Omental fat pad (tissue), 4 donors: Measurements from ENCODE around the gene PLXDC2. TPM values are rescaled to one million over a fixed set of nuclear protein-coding genes. Genes with fewer than 3 reads are reported as not detected.

Source experiments
- ATAC-seq: fragments of 150-250 bp; one replicate; pipeline ENCODE4 v1.9.1; 2016; ENCODE audit warnings: mild to moderate bottlenecking, moderate library complexity; ENCODE audit not compliant: low FRiP score
- DNase-seq: peaks from one replicate; pipeline ENCODE4 v3.0.0-alpha.2; 2019; ENCODE audit warnings: low spot score
- total RNA-seq, 4 donors: library from RNA; depleted of rRNA; stranded (reverse); fragments of >200 nt; gene quantifications; one replicate each; pipeline ENCODE4 v1.1.0, GENCODE V29; 2016
- TF ChIP-seq, protein P1 (sequence below), 3 donors: fragments of 450-650 bp; IDR thresholded peaks; one replicate each; pipeline ENCODE4 v1.5.1; 2016 to 2017; ENCODE audit warnings: antibody characterized with exemption in 3 of 3, mild to moderate bottlenecking in 3 of 3, moderate library complexity in 2 of 3

The PLXDC2 gene
- total RNA-seq, 4 donors from 2014 or later, result 54.0 to 79.9 (median 65.9) TPM

DNA sequence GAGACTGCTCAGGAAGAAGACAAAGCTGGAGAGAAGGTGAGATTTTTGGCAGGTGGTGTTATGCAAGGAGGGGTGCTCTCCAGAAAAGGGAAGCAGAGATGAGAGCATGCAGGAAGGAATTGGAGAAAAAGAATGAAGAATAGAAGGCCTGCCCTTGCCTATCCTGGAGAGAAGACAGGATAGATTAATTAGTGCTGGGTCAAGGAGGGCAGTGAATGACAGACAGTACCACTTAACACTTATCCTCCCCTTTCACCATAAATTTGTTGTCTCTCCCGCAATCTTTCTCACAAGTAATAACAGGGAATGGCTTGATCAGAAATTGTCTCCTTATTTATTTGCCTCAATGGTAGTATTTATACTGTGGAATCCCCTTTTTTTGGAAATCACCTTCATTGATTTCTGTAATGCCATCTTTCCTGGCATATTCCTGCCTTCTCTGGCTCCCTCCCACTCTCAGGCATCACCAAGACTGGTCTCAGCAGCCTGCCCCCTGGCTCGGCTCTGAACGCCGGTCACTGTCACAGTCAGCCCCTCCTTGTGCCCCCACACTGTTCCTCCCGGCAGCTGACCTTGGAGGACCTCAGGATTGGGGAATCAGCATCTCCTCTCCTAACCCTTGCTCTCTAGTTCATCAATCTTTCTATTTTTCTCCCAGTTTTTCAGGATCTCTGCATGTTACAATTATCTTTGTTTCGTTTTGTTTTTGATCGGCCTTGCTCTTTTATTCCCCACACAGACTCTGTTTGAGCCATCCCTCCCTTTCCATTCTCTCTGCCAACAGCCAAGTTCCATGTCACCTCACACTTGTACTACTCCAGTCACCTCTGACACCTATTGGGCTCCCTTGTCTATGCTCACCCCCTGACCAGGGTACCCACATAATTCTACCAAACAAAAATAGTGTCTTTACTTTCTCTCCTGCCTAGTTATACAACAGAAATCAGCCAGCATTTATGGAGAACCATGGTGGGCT, 294.2 kb downstream of the PLXDC2 start:
- ATAC-seq (no peak), DNase-seq (no peak)
- TF ChIP-seq, protein P1, sequence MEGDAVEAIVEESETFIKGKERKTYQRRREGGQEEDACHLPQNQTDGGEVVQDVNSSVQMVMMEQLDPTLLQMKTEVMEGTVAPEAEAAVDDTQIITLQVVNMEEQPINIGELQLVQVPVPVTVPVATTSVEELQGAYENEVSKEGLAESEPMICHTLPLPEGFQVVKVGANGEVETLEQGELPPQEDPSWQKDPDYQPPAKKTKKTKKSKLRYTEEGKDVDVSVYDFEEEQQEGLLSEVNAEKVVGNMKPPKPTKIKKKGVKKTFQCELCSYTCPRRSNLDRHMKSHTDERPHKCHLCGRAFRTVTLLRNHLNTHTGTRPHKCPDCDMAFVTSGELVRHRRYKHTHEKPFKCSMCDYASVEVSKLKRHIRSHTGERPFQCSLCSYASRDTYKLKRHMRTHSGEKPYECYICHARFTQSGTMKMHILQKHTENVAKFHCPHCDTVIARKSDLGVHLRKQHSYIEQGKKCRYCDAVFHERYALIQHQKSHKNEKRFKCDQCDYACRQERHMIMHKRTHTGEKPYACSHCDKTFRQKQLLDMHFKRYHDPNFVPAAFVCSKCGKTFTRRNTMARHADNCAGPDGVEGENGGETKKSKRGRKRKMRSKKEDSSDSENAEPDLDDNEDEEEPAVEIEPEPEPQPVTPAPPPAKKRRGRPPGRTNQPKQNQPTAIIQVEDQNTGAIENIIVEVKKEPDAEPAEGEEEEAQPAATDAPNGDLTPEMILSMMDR (IDR thresholded peaks at IDR 0.05), result no peak

DNA sequence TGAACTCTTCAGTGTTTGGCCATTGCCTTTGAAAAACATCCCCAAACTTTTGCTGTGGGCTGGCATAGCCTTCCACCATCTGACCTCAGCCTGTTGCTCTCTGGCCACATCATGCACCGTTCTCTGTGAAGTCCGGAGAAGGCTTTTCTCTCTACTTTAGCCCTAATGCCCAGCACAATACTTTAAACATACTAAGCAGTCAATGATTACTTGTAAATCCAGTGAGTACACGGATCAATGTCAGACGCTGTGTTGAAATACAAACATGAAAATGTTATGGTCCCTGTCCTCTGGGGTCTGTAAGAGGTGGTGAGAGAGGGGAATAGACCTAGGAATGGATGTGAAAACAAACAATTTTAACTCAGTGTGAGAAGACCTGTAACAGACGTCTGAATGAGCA, 297.9 kb downstream of the PLXDC2 start:
- no peak for DNase-seq
- no peak for ATAC-seq
- TF ChIP-seq, protein P1 (IDR thresholded peaks at IDR 0.05), result no peak

DNA sequence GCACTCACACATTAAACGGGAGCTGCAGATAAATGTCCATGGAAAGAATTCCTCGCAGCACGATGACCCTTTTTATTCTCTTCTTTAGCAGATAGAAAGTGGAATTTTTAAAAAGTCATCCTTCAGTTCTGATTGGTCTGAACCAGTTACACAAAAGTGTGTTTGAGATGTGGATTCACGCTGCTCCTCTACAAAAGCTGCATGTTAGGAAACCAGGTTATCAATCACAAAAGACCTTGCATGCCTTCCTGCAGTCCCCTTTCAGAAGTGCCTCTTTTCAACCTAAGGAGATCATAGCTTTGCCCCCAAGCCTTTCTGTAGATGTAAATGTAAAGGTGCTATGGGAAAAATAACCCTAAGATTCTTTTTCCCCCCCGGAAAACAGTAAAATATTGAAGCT, 299.7 kb downstream of the PLXDC2 start:
- DNase-seq (no peak), ATAC-seq (no peak)

DNA sequence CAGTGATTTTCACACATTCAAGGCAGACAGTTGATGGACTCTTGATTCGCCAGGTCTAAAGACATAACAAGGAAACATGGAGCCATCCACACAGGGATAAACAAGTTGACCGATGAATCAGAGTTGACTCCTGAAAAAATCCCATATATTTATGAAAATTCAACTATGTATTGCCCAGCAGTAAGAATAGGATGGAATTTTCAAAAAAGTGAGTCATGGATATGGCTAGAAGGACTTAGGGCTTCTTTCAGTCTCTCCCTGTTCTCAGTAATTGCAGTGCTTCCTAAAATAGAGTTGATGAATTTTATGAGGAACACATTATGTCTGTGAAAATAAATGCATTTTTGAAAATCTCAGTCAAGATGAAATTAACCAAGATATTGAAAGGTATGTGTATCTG, 301.2 kb downstream of the PLXDC2 start:
- ATAC-seq (no peak), DNase-seq (no peak)
- TF ChIP-seq, protein P1 (IDR thresholded peaks at IDR 0.05), result no peak

More for the DNA sequence above, 299.7 kb downstream of the PLXDC2 start:
- TF ChIP-seq, protein P1 (IDR thresholded peaks at IDR 0.05), result no peak

DNA sequence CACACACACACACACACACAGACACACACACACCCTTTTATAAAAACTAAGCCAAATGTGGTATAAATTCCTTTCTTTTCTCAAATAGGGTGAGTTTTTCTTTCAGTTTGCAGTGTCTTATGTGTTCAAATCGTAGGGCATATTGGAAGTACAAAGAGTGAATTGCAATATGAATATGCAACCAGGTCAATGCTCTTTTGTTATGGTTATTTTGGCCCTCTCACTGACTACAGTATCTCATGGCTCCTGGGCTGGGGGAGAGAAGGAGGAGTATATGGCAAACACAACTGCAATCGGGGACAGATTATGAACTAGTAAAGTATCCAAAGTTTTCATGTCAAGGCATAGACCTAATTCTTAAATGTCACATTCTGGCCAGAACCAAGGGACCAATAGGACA, 301.9 kb downstream of the PLXDC2 start:
- TF ChIP-seq, protein P1 (IDR thresholded peaks at IDR 0.05), result no peak
- DNase-seq (no peak), ATAC-seq (no peak)

DNA sequence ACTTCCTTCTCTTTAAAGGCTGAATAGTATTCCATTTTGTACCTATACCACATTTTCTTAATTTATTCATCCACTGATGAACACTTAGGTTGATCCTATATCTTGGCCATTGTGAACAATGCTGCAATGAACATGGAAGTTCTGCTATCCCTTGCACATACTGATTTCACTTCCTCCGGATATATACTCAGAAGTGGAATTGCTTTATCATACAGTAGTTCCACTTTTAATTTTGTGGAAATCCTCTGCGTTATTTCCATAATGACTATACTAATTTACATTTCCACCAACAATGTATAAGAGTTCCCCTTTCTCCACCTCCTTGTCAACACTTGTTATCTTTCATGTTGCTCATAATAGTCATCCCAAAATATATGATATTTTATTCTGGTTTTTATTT, 312.6 kb downstream of the PLXDC2 start:
- TF ChIP-seq, protein P1 (IDR thresholded peaks at IDR 0.05), result no peak
- DNase-seq, result no peak
- ATAC-seq, result no peak

DNA sequence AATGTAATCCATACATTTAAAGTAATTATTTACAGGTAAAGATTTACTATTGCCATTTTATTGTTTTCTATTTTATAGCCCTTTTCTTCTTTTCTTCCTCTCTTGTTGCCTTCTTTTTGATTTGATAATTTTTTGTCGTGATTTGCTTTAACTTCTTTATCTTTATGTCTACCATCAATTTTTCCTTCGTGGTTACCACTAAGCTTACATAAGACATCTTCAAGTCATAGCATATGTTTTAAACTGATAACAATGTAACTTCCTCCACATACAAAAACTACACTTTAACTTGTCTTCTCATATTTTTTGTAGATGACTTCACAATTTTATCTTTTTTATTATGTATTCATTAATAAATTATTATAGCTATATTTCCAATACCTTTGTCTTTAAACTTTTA, 316.6 kb downstream of the PLXDC2 start:
- TF ChIP-seq, protein P1 (IDR thresholded peaks at IDR 0.05), result no peak
- ATAC-seq (no peak), DNase-seq (no peak)
